GM19452 (cell line): ENCODE data around the gene GNG3.
"Not testable (repeated sequence)": the region's sequence is repeated elsewhere in the genome, so short reads cannot be mapped to it uniquely, and the experiment has no call there.

Source experiments
- ATAC-seq: cut with Tn5 transposase; IDR thresholded peaks from one replicate; pipeline ENCODE4 v1.9.1; 2021; ENCODE audit not compliant: unreplicated experiment

Gene GNG3

GRCh38 chr11:62707277-62707861 is at the start of gene GNG3, which contains the start of gene BSCL2:
Gene GNG3, plus strand, starts transcription at chr11:62707676. Its CDS starts 620 bp downstream, at chr11:62708296.
Gene BSCL2, minus strand, starts transcription at chr11:62707424. Its CDS starts 229 bp downstream, at chr11:62707195.
- no peak for ATAC-seq

GRCh38 chr11:62664405-62665074 is 42.9 kb upstream of the GNG3 start:
- ATAC-seq: peak; percentile 18

- peak; percentile 88 for ATAC-seq
Observed at GRCh38 chr11:62665075-62665598, 42.3 kb upstream of the GNG3 start, which contains the start of the genes C11orf98 and CSKMT. Gene C11orf98, minus strand, starts transcription at chr11:62665210. Its CDS starts 41 bp downstream, at chr11:62665169. Gene CSKMT, plus strand, starts transcription at chr11:62665312. Its CDS starts 568 bp downstream, at chr11:62665880.

GRCh38 chr11:62665599-62666258 is 41.7 kb upstream of the GNG3 start:
- no peak for ATAC-seq

- no peak for ATAC-seq
Observed at GRCh38 chr11:62666259-62666926, 41.1 kb upstream of the GNG3 start.

- ATAC-seq: no peak
Observed at GRCh38 chr11:62667460-62667859, 40.0 kb upstream of the GNG3 start.

GRCh38 chr11:62669420-62670161 is 37.9 kb upstream of the GNG3 start:
- no peak for ATAC-seq

- ATAC-seq: no peak
Observed at GRCh38 chr11:62671236-62671607, 36.3 kb upstream of the GNG3 start.

GRCh38 chr11:62671608-62672389 is 35.7 kb upstream of the GNG3 start, which contains the start of the genes LBHD1 and UQCC3:
Gene LBHD1, minus strand, starts transcription at chr11:62672267. Its CDS starts 2,236 bp downstream, at chr11:62670031.
Gene UQCC3, plus strand, starts transcription at chr11:62671673. Its CDS starts 73 bp downstream, at chr11:62671746.
- peak; percentile 56 for ATAC-seq

- ATAC-seq: no peak
Observed at GRCh38 chr11:62673196-62673525, 34.3 kb upstream of the GNG3 start.

- not testable (repeated sequence) for ATAC-seq
Observed at GRCh38 chr11:62675415-62675814, 32.1 kb upstream of the GNG3 start.

- no peak for ATAC-seq
Observed at GRCh38 chr11:62676698-62677097, 30.8 kb upstream of the GNG3 start.

GRCh38 chr11:62677156-62677555 is 30.3 kb upstream of the GNG3 start:
- ATAC-seq: no peak

GRCh38 chr11:62677714-62678113 is 29.8 kb upstream of the GNG3 start:
- ATAC-seq: no peak

GRCh38 chr11:62678433-62678769 is 29.1 kb upstream of the GNG3 start:
- no peak for ATAC-seq

GRCh38 chr11:62678770-62679696 is 28.4 kb upstream of the GNG3 start, which contains the start of gene UBXN1:
Gene UBXN1, minus strand, starts transcription at chr11:62679073. Its CDS starts 150 bp downstream, at chr11:62678923.
- ATAC-seq: peak; percentile 71

- ATAC-seq: no peak
Observed at GRCh38 chr11:62680825-62681240, 26.6 kb upstream of the GNG3 start.

GRCh38 chr11:62682518-62682917 is 25.0 kb upstream of the GNG3 start:
- ATAC-seq: no peak
